Activated T-cell treated with anti-CD3 and anti-CD28 coated beads for 48 hours (primary cell): ENCODE results near the gene OGFOD3.
A peak's percentile ranks its signal among the peaks of the same experiment; 100 is the strongest.
"Not testable (repeated sequence)": the region's sequence is repeated elsewhere in the genome, so short reads cannot be mapped to it uniquely, and the experiment has no call there.

Experiments
- DNase-seq: peaks from one replicate; pipeline ENCODE4 v3.0.0-alpha.2; 2020; ENCODE audit warnings: low read depth

The OGFOD3 gene

DNA sequence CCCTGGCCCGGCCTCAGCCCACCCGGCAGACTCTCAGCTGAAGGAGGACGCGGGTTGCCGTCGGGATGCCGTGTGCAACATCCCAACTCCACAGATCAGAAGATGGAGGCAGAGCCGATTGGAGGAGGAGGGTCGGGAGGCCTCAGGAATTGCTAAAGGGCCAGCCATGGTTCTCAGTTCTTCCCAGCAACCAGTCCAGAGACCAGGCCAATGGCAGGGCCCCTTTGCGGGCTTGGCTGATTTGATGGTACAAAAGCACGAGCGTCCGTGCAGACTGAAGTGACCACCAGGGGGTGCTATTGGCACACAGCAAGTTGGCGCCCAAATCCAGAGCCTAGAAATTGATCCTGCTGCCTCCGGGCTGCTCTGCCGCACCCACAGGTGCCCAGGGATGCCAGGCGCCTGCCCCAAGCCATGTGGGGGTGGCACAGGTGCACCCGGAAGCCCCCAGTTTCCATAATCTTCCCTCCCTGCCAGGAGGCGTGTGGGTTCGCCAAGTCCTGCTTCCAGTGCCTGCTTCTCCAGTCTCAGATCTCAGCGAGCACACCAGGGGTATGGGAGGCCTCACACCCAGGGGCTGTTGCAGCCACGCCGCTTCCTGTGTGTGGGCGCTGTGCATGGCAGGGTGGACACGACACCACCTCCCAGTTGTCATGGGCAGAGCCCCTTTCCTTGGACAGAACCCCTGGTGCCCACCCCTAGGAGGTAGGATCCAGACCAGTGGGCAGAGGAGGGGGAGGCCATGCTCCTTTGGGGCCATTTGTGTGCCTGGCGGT lies 66.5 kb downstream of the OGFOD3 start:
- peak; percentile 72 for DNase-seq

DNA sequence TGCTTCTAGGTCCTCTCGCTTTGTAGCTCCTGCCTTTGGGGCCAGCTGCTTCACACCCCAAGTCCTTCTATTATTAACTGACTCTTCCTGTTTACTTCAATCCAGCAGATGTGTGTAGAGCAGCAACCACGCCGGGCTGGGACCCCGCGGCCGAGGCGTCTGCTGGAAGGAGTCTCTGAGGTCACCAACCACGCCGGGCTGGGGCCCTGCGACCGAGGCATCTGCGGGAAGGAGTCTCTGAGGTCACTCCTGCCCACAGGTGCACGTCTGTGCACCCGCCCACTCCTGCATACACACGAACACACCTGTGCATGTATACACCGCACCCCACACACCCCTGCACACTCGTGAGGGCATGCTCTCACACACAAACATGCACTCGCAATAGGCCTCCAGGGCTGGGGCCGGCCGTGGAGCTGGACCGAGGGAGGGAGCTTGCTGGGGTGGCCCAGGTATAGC lies 67.1 kb downstream of the OGFOD3 start:
- DNase-seq, result no peak

DNA sequence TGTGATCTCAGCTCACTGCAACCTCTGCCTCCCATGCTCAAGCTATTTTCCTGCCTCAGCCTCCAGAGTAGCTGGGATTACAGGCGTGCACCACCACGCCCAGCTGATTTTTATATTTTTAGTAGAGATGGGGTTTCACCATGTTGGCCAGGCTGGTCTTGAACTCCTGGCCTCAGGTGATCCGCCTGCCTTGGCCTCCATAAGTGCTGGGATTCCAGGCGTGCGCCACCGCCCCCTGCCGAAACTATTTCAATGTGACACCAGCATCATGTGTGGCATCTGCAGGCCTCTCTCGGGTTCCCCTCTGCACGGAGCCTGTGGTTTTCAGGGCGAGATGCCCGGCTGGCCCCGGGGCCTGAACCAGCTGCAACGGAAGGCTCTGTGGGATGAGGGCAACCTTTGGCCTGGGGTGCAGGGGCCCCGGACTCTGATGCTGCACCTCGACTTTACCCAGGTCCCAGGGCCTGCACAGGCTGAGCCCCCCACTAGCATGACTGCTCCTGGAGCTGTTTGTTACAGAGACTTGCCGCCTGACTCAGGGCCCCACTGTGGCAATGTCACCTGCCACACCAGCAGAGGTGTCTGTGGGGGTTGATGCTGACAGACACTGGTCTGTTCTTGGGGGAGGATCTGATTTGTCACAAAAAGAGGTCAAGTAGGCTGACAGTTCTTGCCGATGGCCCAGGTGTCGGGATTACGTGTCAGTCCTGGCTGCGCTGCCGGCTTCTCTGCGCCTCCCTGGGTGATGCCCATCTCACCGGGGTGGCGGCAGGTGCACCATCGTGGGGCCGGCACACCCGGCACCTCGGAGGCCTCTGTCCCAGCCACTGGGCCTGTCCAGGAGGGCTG lies 68.0 kb downstream of the OGFOD3 start:
- DNase-seq, result peak; percentile 53

DNA sequence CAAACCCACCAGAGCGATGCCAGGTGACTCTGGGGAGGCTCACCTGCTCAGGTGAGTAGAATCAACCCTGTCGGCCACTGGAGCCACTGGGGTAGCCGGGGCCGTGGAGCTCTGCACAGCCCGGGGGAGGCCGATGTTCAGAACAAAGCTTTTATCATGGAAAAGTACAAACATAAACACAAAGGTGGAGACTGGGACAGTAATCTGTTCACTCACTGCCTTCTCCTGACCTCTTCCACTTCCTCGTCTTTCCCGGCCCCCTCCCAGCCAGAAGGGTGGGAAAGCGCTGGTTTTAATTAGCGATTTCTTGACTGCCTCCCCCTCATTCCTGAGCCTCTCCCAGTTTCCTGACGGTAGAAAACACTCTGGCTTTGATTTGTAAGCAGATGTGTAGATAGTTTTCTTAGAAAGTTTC lies 69.1 kb downstream of the OGFOD3 start:
- no peak for DNase-seq

DNA sequence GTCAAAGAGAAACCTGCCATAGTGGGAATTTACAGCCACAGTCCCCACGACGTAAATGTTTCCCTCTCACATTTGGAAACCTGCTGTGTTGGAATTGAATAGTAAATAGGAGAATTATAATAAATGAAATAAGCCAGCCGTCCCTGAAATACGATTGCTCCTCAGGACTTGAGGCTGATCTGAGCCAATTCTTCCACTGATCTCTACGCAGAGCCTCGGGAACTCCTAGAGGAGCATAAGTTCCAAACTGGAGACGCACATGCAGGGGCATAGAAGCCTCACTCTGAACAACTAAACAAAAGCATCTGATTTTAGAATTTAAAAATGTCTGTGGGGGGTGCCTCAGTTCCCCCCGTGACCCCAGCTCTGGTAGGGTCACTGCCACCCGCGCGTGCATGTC lies 69.5 kb downstream of the OGFOD3 start:
- DNase-seq, result no peak

DNA sequence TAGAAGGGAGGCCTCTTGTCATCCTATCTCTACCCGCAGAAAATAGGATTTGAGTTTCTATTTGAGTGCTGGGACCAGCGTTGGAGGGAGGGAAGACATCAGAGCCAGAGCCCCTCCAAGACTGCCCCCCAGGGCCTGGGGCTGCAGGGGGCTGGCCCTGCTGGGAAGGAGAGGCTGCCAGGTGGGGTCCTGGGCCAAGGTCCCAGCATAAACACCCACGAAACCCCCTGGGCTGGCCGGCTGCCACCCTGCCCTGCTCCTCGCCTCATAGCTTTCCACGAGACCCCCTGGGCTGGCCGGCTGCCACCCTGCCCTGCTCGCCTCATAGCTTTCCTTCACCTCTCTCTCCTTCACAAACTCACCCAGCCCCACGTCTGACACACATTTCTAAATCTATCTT lies 70.0 kb downstream of the OGFOD3 start:
- DNase-seq, result no peak

DNA sequence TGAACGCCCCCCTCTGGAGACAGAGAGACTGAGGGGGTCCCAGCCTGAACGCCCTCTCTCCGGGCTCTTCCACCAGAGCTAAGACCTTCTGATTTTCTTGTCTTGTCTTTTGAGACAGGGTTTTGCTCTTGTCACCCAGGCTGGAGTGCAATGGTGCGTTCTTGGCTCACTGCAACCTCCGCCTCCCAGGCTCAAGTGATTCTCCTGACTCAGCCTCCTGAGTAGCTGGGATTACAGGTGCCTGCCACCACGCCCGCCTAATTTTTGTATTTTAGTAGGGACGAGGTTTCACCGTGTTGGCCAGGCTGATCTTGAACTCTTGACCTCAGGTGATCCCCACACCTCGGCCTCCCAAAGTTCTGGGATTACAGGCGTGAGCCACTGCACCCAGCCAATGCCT lies 70.4 kb downstream of the OGFOD3 start:
- DNase-seq, result not testable (repeated sequence)

DNA sequence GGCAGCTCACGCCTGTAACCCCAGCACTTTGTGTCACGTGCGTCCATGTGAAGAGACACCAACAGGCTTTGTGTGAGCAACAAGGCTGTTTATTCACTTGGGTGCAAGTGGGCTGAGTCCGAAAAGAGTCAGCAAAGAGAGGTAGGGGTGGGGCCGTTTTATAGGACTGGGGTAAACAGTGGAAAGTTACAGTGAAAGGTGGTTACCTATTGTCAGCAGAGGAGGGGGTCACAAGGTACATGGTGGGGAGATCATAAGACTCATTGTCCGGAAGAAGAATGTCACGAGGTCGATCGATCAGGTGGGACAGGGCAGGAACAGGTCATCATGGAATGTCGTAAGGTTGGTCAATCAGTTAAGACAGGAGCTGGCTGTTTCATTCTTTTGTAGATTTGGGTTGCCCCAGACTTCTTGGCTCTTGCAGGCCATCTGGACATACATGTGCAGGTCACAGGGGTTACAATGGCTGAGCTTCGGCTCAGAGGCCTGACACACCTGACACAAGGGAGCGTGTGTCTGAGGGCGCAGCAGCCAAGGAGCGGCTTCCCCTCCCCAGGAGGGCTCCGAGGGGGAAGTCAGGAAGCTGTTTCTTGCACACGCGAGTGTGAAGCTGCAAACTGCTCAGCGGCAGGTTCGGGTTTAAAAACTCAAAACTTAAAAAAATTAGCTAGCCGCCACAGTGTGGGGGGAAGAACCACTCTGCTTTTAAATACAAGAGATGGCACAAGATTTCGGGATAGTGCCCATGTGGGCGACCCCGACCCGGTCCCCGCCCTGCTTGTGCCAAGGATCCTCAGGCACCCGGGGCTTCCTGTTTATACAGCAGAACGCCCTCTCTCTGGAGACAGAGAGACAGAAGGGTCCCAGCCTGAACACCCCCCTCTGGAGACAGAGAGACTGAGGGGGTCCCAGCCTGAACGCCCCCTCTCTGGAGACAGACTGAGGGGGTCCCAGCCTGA lies 71.8 kb downstream of the OGFOD3 start:
- DNase-seq, result no peak

DNA sequence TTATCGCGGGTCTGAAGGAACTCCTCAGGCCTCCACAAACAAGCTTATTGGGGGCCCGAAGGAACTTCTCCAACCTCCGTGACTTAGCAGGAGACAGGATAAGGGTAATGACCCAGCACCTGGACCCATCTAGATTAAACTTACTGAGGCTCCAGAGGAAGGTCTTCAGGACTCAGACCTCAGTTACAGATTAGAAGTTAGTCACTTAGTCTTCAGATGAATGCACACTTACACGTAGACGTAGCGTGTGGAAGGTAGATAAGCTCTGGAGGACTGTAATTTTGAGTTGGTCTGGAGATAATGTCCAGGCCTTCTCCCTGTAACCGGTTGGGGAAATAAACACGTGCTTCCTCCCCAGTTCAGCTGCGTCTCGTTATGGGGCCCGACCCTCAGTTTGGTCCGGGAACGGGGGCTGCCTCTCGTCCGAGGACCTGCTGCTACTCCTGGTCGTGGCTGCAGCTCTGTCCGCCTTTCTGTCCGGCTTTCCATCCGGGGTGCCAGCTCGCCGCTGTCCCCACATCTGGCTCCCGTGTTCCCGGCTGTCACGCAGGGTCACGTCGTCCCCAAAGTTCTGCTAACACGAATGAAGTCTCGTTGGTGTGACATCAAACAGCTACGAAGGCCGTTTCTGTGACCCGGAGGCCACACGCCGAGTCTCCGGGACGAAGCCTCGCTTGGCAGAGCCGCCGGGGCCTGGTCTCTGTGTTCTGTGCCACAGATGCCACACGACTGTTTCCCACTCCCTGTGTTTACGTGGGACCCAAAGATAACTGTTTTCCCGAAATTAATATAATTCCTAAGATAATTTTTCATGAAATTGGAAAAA lies 73.0 kb downstream of the OGFOD3 start:
- DNase-seq, result no peak

DNA sequence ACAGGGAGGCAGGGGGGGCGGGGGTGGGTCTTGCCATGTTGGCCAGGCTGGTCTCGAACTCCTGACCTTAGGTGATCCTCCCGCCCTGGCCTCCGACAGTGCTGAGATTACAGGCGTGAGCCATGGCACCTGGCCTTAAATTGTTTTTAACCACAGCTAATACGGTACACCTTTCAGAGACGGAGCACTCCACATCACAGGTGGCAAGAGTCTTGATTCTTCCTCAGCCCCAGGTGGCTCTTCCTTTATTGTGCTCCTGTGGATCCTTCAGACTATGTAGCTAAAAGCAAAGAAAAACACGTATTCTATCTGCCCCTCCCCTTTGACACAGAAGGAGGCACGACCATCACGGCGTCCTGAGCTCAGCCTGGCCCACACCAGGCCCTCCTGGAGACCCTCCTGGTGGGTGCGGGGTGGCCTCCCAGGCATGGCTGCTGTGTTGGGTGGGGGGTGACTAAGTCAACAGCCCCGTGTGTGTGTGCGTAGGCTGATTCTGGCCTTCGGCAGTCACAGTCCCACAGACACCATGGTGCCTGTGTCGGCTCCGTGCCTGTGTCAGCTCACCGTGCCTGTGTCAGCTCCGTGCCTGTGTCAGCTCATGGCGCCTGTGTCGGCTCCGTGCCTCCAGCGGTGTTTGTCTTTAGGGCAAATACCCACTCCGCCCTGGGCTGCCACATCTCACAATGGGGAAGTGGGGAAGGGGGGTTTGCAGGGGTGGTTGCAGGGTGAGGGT lies 74.0 kb downstream of the OGFOD3 start:
- DNase-seq, result no peak

DNA sequence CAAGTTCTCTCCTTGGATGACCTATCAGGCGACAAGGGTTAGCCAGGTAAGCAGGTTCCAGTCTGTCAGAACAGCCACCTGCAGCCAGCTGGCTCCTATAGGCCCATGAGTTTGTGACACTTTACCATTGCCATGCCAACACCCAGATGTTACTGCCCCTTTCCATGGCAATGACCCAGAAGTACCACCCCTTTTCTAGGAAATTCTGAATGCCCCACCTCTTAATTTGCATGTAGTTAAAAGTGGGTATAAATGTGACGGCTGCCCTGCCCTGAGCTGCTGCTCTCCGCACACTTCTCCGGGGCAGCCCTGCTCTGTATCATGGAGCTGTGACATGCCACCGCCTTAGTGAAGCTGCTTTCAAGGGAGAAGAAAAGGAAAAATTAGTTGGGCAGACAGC lies 74.8 kb downstream of the OGFOD3 start:
- no peak for DNase-seq

DNA sequence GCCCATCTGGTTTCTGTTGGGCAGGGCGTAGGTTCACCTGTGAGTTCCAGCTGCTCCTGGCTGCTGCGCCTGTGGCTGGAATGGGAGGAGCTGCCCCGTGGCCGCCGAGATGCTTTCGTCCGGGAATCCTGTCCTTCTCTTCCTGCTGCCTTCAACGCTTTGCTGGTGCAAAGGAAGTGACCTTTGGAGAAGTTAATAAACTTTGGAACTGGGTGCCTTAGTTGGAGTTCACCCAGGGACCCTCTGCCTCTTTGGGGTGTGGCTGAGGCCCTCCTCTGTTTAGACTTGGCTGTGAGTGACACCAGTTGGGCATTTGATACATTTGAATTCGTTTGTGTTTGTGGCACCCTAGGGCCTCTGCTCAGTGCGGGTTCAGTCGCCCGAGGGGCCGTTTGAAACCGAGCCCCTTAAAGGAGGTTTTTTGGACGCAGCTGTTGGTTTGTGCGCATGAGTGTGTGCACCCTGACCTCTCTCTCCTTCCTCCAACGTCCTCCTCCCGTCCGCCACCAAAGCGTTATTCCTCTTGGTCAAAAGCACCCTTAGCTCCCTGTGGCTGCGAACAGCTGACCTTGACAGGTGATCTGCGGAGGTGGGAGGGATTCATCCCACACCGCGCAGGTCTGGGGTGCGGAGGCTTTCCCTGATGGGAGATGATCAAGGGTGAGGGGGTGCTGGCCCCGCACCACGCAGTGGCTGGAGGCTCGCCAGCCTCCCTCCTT lies 75.9 kb downstream of the OGFOD3 start:
- DNase-seq, result no peak

DNA sequence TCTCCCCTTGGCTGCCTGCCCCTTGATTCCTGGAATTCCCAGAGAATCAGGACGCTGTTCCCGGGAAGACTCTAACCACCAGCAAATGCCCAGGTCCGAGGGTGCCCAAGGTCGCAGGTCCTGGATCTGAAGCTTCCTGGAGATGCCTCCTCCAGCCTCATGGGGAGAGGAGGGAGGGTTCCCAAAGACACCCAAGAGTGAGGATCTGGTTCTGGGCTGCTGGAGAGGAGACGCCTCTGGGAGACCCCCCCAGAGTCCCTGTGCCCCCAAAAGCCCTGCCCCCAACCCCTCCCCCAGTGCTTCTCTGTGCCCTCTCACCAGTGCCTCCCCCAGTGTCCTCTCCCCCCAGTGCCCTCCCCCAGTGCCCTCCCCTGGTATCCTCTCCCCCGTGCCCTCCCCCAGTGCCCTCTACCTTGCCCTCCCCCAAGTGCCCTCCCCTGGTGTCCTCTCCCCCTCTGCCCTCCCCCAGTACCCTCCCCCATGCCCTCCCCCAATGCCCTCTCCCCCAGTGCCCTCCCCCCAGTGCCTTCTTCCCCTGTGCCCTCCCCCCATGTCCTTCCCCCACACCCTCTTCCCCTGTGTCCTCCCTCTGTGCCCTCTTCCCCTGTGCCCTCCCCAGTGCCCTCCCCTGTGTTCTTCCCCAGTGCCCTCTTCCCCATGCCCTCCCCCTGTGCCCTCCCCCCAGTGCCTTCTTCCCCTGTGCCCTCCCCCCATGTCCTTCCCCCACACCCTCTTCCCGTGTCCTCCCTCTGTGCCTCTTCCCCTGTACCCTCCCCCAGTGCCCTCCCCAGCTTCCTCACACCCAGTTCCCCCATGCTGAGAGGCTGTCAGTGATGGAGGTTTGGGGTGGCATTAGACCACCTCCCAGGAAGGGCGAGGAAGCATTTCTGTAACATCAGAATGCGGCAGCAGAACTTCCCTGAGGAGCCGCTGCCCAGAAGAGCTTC lies 78.5 kb downstream of the OGFOD3 start:
- DNase-seq, result no peak
